BLaER1 treated with 17β-estradiol and CSF1 and Interleukin-3, amounts not matched to agents 10 nM and 100 nM (cell line): ENCODE results near the gene PPP1R14C.
A peak's percentile ranks its signal among the peaks of the same experiment; 100 is the strongest.

Source experiments
- H3K27ac ChIP-seq, 11 experiments: shearing (Covaris generic); formaldehyde crosslinking; 2 replicates each; pipeline ENCODE4 v1.8.1; 2022
- H3K27me3 ChIP-seq, 11 experiments: shearing (Covaris generic); formaldehyde crosslinking; 2 replicates each; pipeline ENCODE4 v1.8.1; 2022
- H3K36me3 ChIP-seq, 11 experiments: shearing (Covaris generic); formaldehyde crosslinking; 2 replicates each; pipeline ENCODE4 v1.8.1; 2022
- H3K4me1 ChIP-seq, 10 experiments: shearing (Covaris generic); formaldehyde crosslinking; 2 replicates each; pipeline ENCODE4 v1.8.1; 2022
- H3K4me2 ChIP-seq, 11 experiments: shearing (Covaris generic); formaldehyde crosslinking; 2 replicates each; pipeline ENCODE4 v1.8.1; 2022
- H3K4me3 ChIP-seq, 10 experiments: shearing (Covaris generic); formaldehyde crosslinking; 2 replicates each; pipeline ENCODE4 v1.8.1; 2022
- H3K9ac ChIP-seq, 11 experiments: shearing (Covaris generic); formaldehyde crosslinking; 2 replicates each; pipeline ENCODE4 v1.8.1; 2022
- H3K9me3 ChIP-seq, 11 experiments: shearing (Covaris generic); formaldehyde crosslinking; replicated peaks in 1 of 11; 2 replicates each; pipeline ENCODE4 v1.8.1; 2022
- H4K20me1 ChIP-seq, 11 experiments: shearing (Covaris generic); formaldehyde crosslinking; 2 replicates each; pipeline ENCODE4 v1.8.1; 2022
- Cebpa-rat ChIP-seq, 11 experiments: shearing (Covaris generic); IDR thresholded peaks; 2 replicates each; pipeline ENCODE4 v1.8.1; 2022

The PPP1R14C gene

DNA sequence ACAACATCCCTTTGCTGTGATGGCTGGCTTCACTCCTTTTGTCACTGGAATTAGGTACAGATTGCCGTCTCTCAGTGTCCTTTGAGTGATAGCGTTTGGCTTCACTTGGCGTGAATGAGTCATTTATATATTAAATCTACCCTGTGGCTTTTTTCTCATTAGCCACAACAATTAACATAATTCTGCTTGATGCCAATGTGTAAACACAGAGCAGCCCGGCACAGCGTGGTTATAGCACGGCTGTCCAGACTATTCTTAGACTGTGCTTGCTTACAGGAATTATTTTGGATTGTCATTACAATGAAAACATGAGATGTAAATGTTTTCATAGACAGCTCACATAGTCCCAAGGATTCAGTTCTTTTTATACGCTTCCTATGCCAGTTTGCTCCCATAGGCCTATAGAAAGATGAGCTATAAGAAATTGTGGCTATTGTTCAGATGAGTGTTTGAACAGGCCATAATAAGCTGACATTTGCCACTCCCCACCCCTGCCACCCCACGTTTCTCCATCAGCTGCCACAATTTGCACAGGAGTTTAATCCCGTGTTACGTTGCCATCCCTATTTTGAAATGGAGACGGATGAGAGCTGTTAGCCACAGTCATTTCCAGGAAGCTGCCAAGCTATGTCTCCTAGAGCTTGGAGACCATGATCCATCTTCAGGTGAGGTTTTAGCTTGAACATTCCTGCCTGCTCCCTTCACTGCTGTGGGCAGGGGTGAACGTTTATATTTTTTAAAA is 65.9 kb downstream of the PPP1R14C start:
- H3K4me2 ChIP-seq = peak overlapping the region in 9 of 11 experiments; percentile 33 to 88 (median 55); a peak in 13 of 22 replicates
- H3K4me3 ChIP-seq = no peak overlapping the region
- no peaks in the 10 kb centered on the region for H3K9me3 ChIP-seq
- TF ChIP-seq Cebpa-rat (IDR thresholded peaks at IDR 0.05) = no peak
- H3K36me3 ChIP-seq = no peaks in the 10 kb centered on the region
- no peak overlapping the region for H3K9ac ChIP-seq
- H3K27ac ChIP-seq = no peak overlapping the region
- H4K20me1 ChIP-seq = peaks cover 0 to 5% (median 0%) of the 10 kb centered on the region in 11 experiments; a peak in 1 of 22 replicates
- peaks cover 0 to 14% (median 0%) of the 10 kb centered on the region in 11 experiments; a peak in 5 of 22 replicates for H3K27me3 ChIP-seq
- H3K4me1 ChIP-seq = peaks cover 23 to 73% (median 60%) of the 10 kb centered on the region in 10 experiments

DNA sequence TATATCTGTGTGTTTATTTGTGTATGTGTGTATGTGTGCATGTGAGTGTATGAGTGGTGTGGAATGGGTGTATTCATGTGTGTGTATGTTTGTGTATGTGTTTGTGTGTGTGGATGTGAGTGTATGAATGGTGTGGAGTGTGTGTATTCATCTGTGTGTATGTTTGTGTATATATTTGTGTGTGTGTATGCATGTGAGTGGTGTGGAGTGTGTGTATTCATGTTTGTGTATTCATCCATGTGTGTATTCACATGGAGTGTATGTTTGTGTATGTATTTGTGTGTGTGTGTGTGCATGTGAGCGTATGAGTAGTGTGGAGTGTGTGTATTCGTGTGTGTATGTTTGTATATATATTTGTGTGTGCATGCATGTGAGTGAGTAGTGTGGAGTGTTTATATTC is 66.6 kb downstream of the PPP1R14C start:
- Histone ChIP-seq H4K20me1 (peaks cover 0 to 5% (median 0%) of the 10 kb centered on the region in 11 experiments; a peak in 1 of 22 replicates), H3K9ac (no peak overlapping the region), H3K9me3 (no peaks in the 10 kb centered on the region), H3K4me1 (peaks cover 18 to 67% (median 54%) of the 10 kb centered on the region in 10 experiments), H3K27ac (no peak overlapping the region), H3K27me3 (peaks cover 0 to 8% (median 0%) of the 10 kb centered on the region in 11 experiments; a peak in 3 of 22 replicates), H3K4me3 (no peak overlapping the region), H3K4me2 (no peak overlapping the region), H3K36me3 (no peaks in the 10 kb centered on the region)
- no peak for TF ChIP-seq Cebpa-rat (IDR thresholded peaks at IDR 0.05)

DNA sequence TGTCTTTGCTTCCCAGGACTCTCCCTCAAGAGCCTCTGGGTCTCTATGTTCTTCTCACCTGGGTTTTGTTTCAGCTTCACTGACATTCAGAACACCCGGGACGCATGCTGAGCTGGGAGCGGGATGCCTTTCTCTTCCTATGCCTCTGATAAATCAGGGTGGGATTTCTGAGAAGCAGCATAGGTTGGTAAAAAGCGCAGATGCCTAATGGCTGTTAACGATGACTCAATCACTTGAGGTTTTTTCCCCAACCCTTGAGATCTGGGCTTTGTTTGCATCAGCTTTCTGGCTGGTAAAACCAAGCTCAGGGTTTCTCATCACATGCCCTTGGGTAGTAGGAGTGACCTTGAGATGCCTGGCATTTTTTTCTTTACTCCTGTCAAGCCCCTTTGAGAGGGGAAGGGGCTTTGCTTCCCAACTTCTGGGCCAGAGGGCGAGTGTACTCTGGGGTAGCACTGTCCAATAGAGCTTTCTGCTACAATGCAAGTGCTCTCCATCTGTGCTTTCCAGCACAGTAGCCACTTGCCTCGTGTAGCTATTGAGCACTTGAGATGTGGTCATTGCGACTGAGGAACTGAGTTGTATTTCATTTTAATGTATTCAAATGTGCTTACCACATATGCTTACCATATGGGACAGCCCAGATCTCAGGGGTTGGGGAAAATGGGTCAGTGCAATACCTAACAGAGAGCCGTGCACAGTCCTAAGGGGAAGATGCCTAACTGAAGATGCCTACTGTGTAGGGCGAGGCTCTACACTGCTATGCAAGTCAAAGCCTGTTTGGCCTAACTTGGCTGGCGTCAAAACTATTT is 69.1 kb downstream of the PPP1R14C start:
- Histone ChIP-seq H3K4me3 (no peak overlapping the region), H3K27ac (no peak overlapping the region), H3K4me1 (peaks cover 0 to 42% (median 31%) of the 10 kb centered on the region in 10 experiments; a peak in 18 of 20 replicates), H3K9ac (no peak overlapping the region), H3K9me3 (no peaks in the 10 kb centered on the region), H4K20me1 (no peaks in the 10 kb centered on the region), H3K27me3 (no peaks in the 10 kb centered on the region), H3K4me2 (peak overlapping the region in 9 of 11 experiments; percentile 19 to 50 (median 40); a peak in 17 of 22 replicates), H3K36me3 (no peaks in the 10 kb centered on the region)
- TF ChIP-seq Cebpa-rat (IDR thresholded peaks at IDR 0.05) = no peak

DNA sequence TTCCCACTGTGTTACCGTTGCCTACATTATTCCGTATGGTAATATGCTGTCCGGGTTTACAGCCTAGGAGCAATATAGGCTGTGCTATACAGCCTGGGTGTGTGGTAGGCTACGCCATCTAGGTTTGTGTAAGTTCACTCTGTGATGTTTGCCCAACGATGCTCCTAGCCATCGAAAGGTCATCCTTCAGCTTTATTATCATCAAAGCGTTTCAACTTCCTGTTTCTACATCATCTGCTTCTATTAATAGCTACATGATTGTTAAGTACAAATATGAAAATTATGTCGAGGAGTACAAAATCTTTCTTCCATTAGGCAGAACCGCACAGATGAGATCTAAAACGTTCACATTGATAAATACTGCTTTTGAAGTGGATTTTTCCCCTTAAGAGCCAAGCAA is 69.9 kb downstream of the PPP1R14C start:
- H3K27me3 ChIP-seq = no peaks in the 10 kb centered on the region
- no peaks in the 10 kb centered on the region for H4K20me1 ChIP-seq
- H3K9ac ChIP-seq = no peak overlapping the region
- no peaks in the 10 kb centered on the region for H3K9me3 ChIP-seq
- H3K36me3 ChIP-seq = no peaks in the 10 kb centered on the region
- no peak overlapping the region for H3K27ac ChIP-seq
- peaks cover 0 to 33% (median 29%) of the 10 kb centered on the region in 10 experiments; a peak in 18 of 20 replicates for H3K4me1 ChIP-seq
- no peak overlapping the region for H3K4me3 ChIP-seq
- H3K4me2 ChIP-seq = peak overlapping the region in 10 of 11 experiments; percentile 8 to 50 (median 38); a peak in 18 of 22 replicates
- TF ChIP-seq Cebpa-rat (IDR thresholded peaks at IDR 0.05) = no peak

DNA sequence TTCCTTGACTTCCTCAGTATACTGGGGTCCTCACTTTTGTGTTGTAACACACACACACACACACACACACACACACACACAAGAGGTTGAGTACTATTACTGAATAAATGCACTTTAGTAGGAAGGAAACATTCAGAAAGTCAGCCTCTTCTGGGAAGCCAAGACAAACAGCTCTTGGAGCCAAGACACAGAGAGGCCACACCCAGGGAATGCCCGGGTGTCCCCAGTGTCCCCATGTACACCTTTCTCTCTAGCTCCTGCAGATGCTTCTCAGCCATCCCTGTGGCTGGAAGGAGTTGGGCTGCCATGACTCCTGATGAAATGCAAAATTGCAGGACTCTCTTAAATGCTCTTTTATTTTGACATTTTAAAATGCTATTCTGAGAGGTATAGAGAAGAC is 70.5 kb downstream of the PPP1R14C start:
- no peak for TF ChIP-seq Cebpa-rat (IDR thresholded peaks at IDR 0.05)
- Histone ChIP-seq H3K36me3 (no peaks in the 10 kb centered on the region), H3K4me3 (no peak overlapping the region), H3K4me2 (peak overlapping the region in 9 of 11 experiments; percentile 12 to 50 (median 36); a peak in 15 of 22 replicates), H3K27me3 (no peaks in the 10 kb centered on the region), H3K27ac (no peak overlapping the region), H3K9ac (no peak overlapping the region), H3K4me1 (peaks cover 0 to 28% (median 24%) of the 10 kb centered on the region in 10 experiments; a peak in 18 of 20 replicates), H3K9me3 (no peaks in the 10 kb centered on the region), H4K20me1 (no peaks in the 10 kb centered on the region)

DNA sequence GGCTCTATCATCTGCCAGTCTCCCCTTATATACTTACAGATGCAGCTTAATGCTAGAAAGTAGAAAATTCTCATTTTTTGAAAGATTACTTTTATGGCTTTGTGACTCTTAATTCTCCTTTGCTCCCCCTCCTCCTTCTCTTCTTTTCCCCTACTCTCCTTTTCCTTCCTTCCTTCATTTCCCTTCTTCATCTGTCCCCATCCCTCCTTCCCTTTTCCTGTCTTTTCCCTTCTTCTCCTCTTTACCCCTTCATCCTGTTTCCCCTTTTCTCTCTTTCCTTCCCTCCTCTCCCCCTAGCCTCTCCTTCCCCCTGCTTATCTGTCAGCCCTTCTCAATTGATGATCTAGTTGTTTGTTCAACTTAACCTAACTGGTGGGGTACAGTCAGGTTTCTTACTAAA is 71.5 kb downstream of the PPP1R14C start:
- Histone ChIP-seq H3K9ac (no peak overlapping the region), H4K20me1 (no peaks in the 10 kb centered on the region), H3K9me3 (no peaks in the 10 kb centered on the region), H3K4me3 (no peak overlapping the region), H3K27me3 (no peaks in the 10 kb centered on the region), H3K4me2 (no peak overlapping the region), H3K36me3 (no peaks in the 10 kb centered on the region), H3K27ac (no peak overlapping the region), H3K4me1 (peaks cover 0 to 19% (median 15%) of the 10 kb centered on the region in 10 experiments; a peak in 18 of 20 replicates)
- TF ChIP-seq Cebpa-rat (IDR thresholded peaks at IDR 0.05) = no peak

DNA sequence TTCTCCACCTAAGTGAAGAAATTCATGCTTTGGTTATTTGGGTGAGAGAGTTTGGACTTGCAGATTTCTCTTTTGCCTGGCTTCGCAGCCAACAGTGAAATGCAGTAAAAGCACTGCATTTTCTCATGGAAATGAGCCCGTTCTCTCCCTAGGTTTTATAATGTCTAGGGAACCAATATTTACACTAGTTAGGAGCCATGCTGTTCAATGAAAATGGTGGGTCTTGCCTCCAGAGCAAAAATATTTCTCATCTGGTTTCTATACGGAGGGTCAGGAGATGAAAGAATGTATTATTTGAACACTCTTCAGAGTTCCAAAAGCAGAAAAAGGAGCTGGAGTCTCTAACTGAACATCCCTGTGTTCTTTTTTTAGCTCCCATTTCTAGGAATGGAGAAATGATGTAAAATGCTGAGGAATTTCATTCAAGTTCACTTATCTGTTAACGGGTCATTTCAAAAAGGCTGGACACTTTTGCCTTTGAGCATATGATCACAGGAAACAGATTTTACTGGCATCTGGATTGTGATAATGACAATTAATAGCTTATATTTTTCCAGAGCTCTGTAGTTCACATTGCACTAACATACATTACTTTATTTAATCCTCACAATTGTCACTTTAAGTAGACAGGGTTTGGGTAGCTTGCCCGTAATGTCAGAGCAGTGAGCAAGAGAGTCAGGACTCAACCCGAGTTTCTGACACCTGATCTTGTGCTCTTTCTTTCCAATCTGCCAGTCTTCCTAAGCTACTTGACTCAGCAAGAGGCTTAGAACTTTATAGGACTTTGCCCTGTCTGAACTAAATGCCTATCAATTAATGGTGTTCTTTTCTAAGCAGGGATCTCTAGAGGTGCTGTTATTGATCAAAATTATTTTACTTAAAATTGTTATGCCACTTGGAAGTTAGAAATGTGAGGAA is 78.0 kb downstream of the PPP1R14C start:
- no peak overlapping the region for H3K4me3 ChIP-seq

DNA sequence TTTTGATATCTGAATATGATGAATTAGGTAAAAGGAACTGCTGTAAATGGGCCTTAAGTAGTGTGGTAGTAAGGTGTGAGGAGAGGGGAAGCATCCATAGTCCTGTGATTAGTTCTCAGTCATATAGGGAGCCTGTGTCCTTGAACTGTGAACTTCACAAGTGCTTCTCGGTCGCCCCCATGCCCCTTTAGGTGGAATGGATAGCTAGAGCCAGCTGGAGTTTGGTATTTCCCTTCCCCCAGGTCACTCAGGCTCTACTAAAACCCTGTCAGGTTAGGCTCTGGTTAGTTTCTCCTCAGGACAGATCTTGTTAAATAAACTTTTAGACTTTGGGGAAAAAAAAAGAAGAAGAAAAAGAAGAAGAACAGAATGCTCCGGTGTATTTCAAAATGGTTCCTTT is 82.0 kb downstream of the PPP1R14C start:
- Histone ChIP-seq H3K27me3 (no peaks in the 10 kb centered on the region), H3K27ac (no peak overlapping the region), H3K4me2 (no peak overlapping the region), H3K9me3 (peaks cover 0 to 16% (median 5%) of the 10 kb centered on the region in 11 experiments; a peak in 6 of 22 replicates), H3K4me1 (peaks cover 0 to 3% (median 0%) of the 10 kb centered on the region in 10 experiments; a peak in 5 of 20 replicates), H3K9ac (no peak overlapping the region), H4K20me1 (no peaks in the 10 kb centered on the region), H3K4me3 (no peak overlapping the region), H3K36me3 (peaks cover 0 to 3% (median 0%) of the 10 kb centered on the region in 11 experiments; a peak in 1 of 22 replicates)
- no peak for TF ChIP-seq Cebpa-rat (IDR thresholded peaks at IDR 0.05)

More for the DNA sequence above, 78.0 kb downstream of the PPP1R14C start:
- H3K27ac ChIP-seq = no peak overlapping the region
- TF ChIP-seq Cebpa-rat (IDR thresholded peaks at IDR 0.05) = no peak
- H3K36me3 ChIP-seq = peaks cover 0 to 3% (median 0%) of the 10 kb centered on the region in 11 experiments; a peak in 1 of 22 replicates
- H4K20me1 ChIP-seq = no peaks in the 10 kb centered on the region
- no peaks in the 10 kb centered on the region for H3K27me3 ChIP-seq
- H3K4me2 ChIP-seq = no peak overlapping the region
- peaks cover 0 to 16% (median 5%) of the 10 kb centered on the region in 11 experiments; a peak in 6 of 22 replicates for H3K9me3 ChIP-seq
- H3K4me1 ChIP-seq = no peaks in the 10 kb centered on the region
- H3K9ac ChIP-seq = no peak overlapping the region
